IMR-90 (cell line): ENCODE results near the gene ARFGAP3. TPM values are rescaled to one million over a fixed set of nuclear protein-coding genes. Genes with fewer than 3 reads are reported as not detected.

Source experiments
- ATAC-seq: fragments of 200-7000 bp; cut with Tn5 transposase; 2 replicates; pipeline ENCODE4 v1.9.1; 2020; ENCODE audit warnings: low read depth, mild to moderate bottlenecking, moderate library complexity
- BruUV-seq: library from RNA; stranded (reverse); fragments of 400-500 nt; replicated peaks from 2 replicates; lab custom pipeline; 2021; lab: Mats Ljungman, UMichigan
- CTCF ChIA-PET: fragments of 300-600 bp; formaldehyde crosslinking; extraction: SDS; loops from one replicate; lab custom pipeline; 2021; ENCODE audit warnings: antibody characterized with exemption; lab: Yijun Ruan, JAX
- POLR2A ChIA-PET: fragments of 300-600 bp; sonication (Branson Sonifier 250); formaldehyde crosslinking; loops from one replicate; lab custom pipeline; 2022; ENCODE audit warnings: antibody characterized with exemption; ENCODE audit not compliant: unreplicated experiment; lab: Charles Lee
- DNase-seq: peaks from one replicate; pipeline ENCODE4 v3.0.0; 2013
- H2AFZ ChIP-seq: replicated peaks from 2 replicates; pipeline ENCODE3; 2013; ENCODE audit warnings: low read length, mild to moderate bottlenecking; ENCODE audit not compliant: poor library complexity
- H2AK5ac ChIP-seq: 2 replicates; pipeline ENCODE4 v1.6.1; 2013; ENCODE audit warnings: low read depth, low read length, inconsistent platforms
- H2AK9ac ChIP-seq: replicated peaks from 2 replicates; pipeline ENCODE3; 2013; ENCODE audit warnings: mild to moderate bottlenecking, low read depth, low read length, moderate library complexity; ENCODE audit not compliant: poor library complexity
- H2BK120ac ChIP-seq: 2 replicates; pipeline ENCODE4 v1.6.1; 2013; ENCODE audit warnings: low read depth, low read length, inconsistent platforms
- H2BK15ac ChIP-seq: 3 replicates; pipeline ENCODE4 v1.6.1; 2013; ENCODE audit warnings: low read depth, low read length, inconsistent platforms
- H2BK20ac ChIP-seq: 2 replicates; pipeline ENCODE4 v1.6.1; 2013; ENCODE audit warnings: low read depth, mild to moderate bottlenecking, inconsistent platforms, low read length, moderate library complexity
- H2BK5ac ChIP-seq: 2 replicates; pipeline ENCODE4 v1.6.1; 2013; ENCODE audit warnings: mild to moderate bottlenecking, low read depth, low read length, inconsistent platforms; ENCODE audit not compliant: poor library complexity, severe bottlenecking
- H3K14ac ChIP-seq: replicated peaks from 2 replicates; pipeline ENCODE4 v1.6.1; 2013; ENCODE audit warnings: low read depth, low read length, inconsistent platforms
- H3K18ac ChIP-seq: 2 replicates; pipeline ENCODE4 v1.6.1; 2013; ENCODE audit warnings: low read depth, low read length, control low read depth
- H3K23ac ChIP-seq: 2 replicates; pipeline ENCODE4 v1.6.1; 2013; ENCODE audit warnings: low read depth, low read length, inconsistent platforms
- H3K27ac ChIP-seq: 2 replicates; pipeline ENCODE4 v1.5.1; 2013; ENCODE audit warnings: mild to moderate bottlenecking, control low read depth, low read length; ENCODE audit not compliant: insufficient read depth
- H3K27me3 ChIP-seq: 2 replicates; pipeline ENCODE4 v1.6.1; 2013; ENCODE audit warnings: low read length; ENCODE audit not compliant: control insufficient read depth, insufficient read depth
- H3K36me3 ChIP-seq: 2 replicates; pipeline ENCODE4 v1.6.1; 2013; ENCODE audit warnings: low read length, mixed read lengths; ENCODE audit not compliant: control insufficient read depth, insufficient read depth
- H3K4ac ChIP-seq: 2 replicates; pipeline ENCODE4 v1.6.1; 2013; ENCODE audit warnings: low read depth, low read length, inconsistent platforms
- H3K4me1 ChIP-seq: 2 replicates; pipeline ENCODE4 v1.6.1; 2013; ENCODE audit warnings: low read length, mixed read lengths; ENCODE audit not compliant: control insufficient read depth, insufficient read depth
- H3K4me2 ChIP-seq: 2 replicates; pipeline ENCODE4 v1.6.1; 2013; ENCODE audit warnings: low read depth, mild to moderate bottlenecking, control low read depth, low read length, moderate library complexity
- H3K4me3 ChIP-seq: 2 replicates; pipeline ENCODE4 v1.5.1; 2013; ENCODE audit warnings: low read depth, mild to moderate bottlenecking, control low read depth, low read length, moderate library complexity; ENCODE audit not compliant: insufficient read depth
- H3K56ac ChIP-seq: 2 replicates; pipeline ENCODE4 v1.6.1; 2013; ENCODE audit warnings: low read length, inconsistent platforms; ENCODE audit not compliant: insufficient read depth; ENCODE audit errors: extremely low read depth
- H3K79me1 ChIP-seq, 2 experiments: 2 replicates each; pipeline ENCODE4 v1.6.1; 2013; ENCODE audit warnings: low read length in 2 of 2, inconsistent platforms in 1 of 2, low read depth in 1 of 2
- H3K9ac ChIP-seq: 2 replicates; pipeline ENCODE4 v1.6.1; 2013; ENCODE audit warnings: low read depth, low read length, control low read depth
- H3K9me1 ChIP-seq: 2 replicates; pipeline ENCODE4 v1.6.1; 2013; ENCODE audit warnings: low read length, inconsistent platforms; ENCODE audit not compliant: insufficient read depth
- H3K9me3 ChIP-seq: 2 replicates; pipeline ENCODE4 v1.6.1; 2013; ENCODE audit warnings: low read length; ENCODE audit not compliant: control insufficient read depth, insufficient read depth
- H4K20me1 ChIP-seq: 2 replicates; pipeline ENCODE4 v1.6.1; 2013; ENCODE audit warnings: low read length, inconsistent platforms; ENCODE audit not compliant: insufficient read depth
- H4K5ac ChIP-seq: 2 replicates; pipeline ENCODE4 v1.6.1; 2013; ENCODE audit warnings: mild to moderate bottlenecking, low read depth, low read length, control low read depth
- H4K8ac ChIP-seq, 2 experiments: 2 replicates each; pipeline ENCODE4 v1.6.1; 2013; ENCODE audit warnings: low read depth in 2 of 2, low read length in 2 of 2, control low read depth in 1 of 2, inconsistent platforms in 1 of 2
- H4K91ac ChIP-seq: 2 replicates; pipeline ENCODE4 v1.6.1; 2013; ENCODE audit warnings: low read depth, low read length, inconsistent platforms; ENCODE audit not compliant: insufficient read depth
- MAFK ChIP-seq: IDR thresholded peaks from 2 replicates; pipeline ENCODE4 v1.6.1; 2012; ENCODE audit warnings: low read depth, low read length, improper control_type of control experiment
- WGBS, 2 experiments: methylation state at CpG; one replicate each; pipeline versions ENCODE4 v1.1.5 to v1.1.7; 2013; ENCODE audit warnings: missing lambda C conversion rate in 2 of 2; ENCODE audit not compliant: insufficient read length in 1 of 2; ENCODE audit errors: extremely low coverage in 2 of 2; 5-methylcytosine and 5-hydroxymethylcytosine counted together
- dilution Hi-C: fragments of 300-500 bp; cut with HindIII; formaldehyde crosslinking; loops from one replicate; pipeline ENCODE4 v1.14.3; 2018; ENCODE audit warnings: low sequenced_read_pairs; ENCODE audit not compliant: unreplicated experiment
- in situ Hi-C: fragments of 300-500 bp; cut with MboI; formaldehyde crosslinking; loops from 3 replicates; pipeline ENCODE4 v1.14.3; 2019; ENCODE audit warnings: low sequenced_read_pairs, inconsistent platforms, mixed read lengths
- intact Hi-C: fragments of 100-400 bp; cut with micrococcal nuclease; formaldehyde crosslinking; loops from 2 replicates; pipeline ENCODE4 v1.10.0; 2022
- polyA plus RNA-seq, 3 experiments: library from polyadenylated mRNA; depleted of rRNA; stranded (reverse); fragments of >200 nt; gene quantifications; 2 replicates each; pipeline ENCODE4 v1.2.3, GENCODE V29; 2012; ENCODE audit warnings: low replicate concordance in 1 of 3
- total RNA-seq: library from RNA; depleted of rRNA; stranded (reverse); fragments of >200 nt; gene quantifications from 2 replicates; pipeline ENCODE4 v1.2.3, GENCODE V29; 2012

ARFGAP3 gene
- total and polyA plus RNA-seq, 2 of the 4 experiments (the other 2 are of a cell fraction): 50.0 to 70.1 TPM

GRCh38 chr22:42891696-42892095 is 34.6 kb upstream of the ARFGAP3 start:
- Histone ChIP-seq H2AK9ac (no peak overlapping the region), H3K56ac (no peak overlapping the region), H2BK20ac (no peak overlapping the region), H4K91ac (no peak overlapping the region), H2BK5ac (no peak overlapping the region), H3K9ac (no peak overlapping the region), H3K4me2 (no peak overlapping the region), H2AFZ (no peak overlapping the region), H2BK15ac (no peak overlapping the region), H3K27me3 (no peaks in the 10 kb centered on the region), H4K5ac (no peak overlapping the region), H3K4me1 (no peaks in the 10 kb centered on the region), H2AK5ac (no peak overlapping the region), H3K4me3 (no peak overlapping the region), H4K20me1 (peaks cover 27% of the 10 kb centered on the region), H3K79me1 (peaks cover 52 to 67% of the 10 kb centered on the region in 2 experiments), H3K27ac (no peak overlapping the region), H3K23ac (no peak overlapping the region), H3K4ac (no peak overlapping the region), H3K36me3 (peaks cover 34% of the 10 kb centered on the region), H2BK120ac (no peak overlapping the region), H3K9me3 (no peaks in the 10 kb centered on the region), H3K18ac (no peak overlapping the region), H4K8ac (no peak overlapping the region), H3K14ac (no peak overlapping the region), H3K9me1 (peaks cover 14% of the 10 kb centered on the region)
- 89% methylated on average over 3 of the region's 3 CpGs; no CpG with 5 or more reads in 1 of the 2 experiments for WGBS, 2 experiments
- BruUV-seq: no TSS peak
- DNase-seq (no peak), ATAC-seq (no peak)
- CTCF ChIA-PET: no interaction called here
- in situ Hi-C loops: no loop called here
- dilution Hi-C loops: no loop called here
- intact Hi-C loops: no loop called here
- POLR2A ChIA-PET: no interaction called here
- no peak for TF ChIP-seq MAFK
